Measurements from ENCODE around the gene NTF3. TPM values are rescaled to one million over a fixed set of nuclear protein-coding genes. Genes with fewer than 3 reads are reported as not detected.

NTF3 gene
- total RNA-seq, 2 donors from 2014 or later = 0.71 to 4.1 TPM

DNA sequence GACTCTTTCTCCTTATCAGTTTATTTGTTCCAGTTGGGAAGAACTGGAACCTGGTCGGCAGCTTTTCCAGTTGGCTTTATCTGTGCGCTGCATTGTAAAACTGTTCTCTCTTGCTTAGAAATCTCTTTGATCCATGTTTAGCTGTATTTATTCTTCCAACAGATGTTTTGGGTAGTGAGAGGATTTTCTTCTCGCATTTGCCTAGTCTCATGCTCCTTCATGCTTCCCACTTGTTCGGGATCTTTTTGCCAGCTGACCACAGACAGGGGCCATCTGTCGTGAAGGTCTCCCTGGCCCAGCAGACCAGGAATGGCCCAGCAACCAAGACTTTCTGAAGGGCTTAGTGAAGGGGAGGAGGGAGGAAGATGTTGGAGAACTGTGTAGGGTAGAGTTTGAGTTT is 21.6 kb downstream of the NTF3 start:
- Histone ChIP-seq H3K36me3 (ENCODE audit: control insufficient read depth, insufficient read depth, low read length) (no peaks in the 10 kb centered on the region), H3K9ac (ENCODE audit: extremely low read depth, low read length, poor library complexity, severe bottlenecking) (no peak overlapping the region), H3K4me1 (ENCODE audit: control insufficient read depth, insufficient read depth, low read length) (no peaks in the 10 kb centered on the region), H3K27ac (ENCODE audit: low read depth, low read length) (no peak overlapping the region), H3K27me3 (ENCODE audit: control insufficient read depth, insufficient read depth, low read length, poor library complexity, severe bottlenecking) (no peaks in the 10 kb centered on the region), H3K4me3 (ENCODE audit: low read length) (no peak overlapping the region), H3K9me3 (ENCODE audit: control insufficient read depth, low read length) (no peaks in the 10 kb centered on the region)
- 91 to 100% methylated on average over 2 to 5 of the region's 5 CpGs for WGBS, 2 experiments (ENCODE audit: insufficient coverage in 1 of 2, insufficient read length in 1 of 2)
- Mint-ChIP-seq H3K27me3 (ENCODE audit: insufficient read depth) (peaks cover 20% of the 10 kb centered on the region), H3K27ac (no peak overlapping the region), H3K36me3 (ENCODE audit: low read depth) (no peaks in the 10 kb centered on the region), H3K9me3 (no peaks in the 10 kb centered on the region), H3K4me1 (peaks cover 5% of the 10 kb centered on the region), H3K4me3 (no peak overlapping the region)
- TF ChIP-seq, protein P1, sequence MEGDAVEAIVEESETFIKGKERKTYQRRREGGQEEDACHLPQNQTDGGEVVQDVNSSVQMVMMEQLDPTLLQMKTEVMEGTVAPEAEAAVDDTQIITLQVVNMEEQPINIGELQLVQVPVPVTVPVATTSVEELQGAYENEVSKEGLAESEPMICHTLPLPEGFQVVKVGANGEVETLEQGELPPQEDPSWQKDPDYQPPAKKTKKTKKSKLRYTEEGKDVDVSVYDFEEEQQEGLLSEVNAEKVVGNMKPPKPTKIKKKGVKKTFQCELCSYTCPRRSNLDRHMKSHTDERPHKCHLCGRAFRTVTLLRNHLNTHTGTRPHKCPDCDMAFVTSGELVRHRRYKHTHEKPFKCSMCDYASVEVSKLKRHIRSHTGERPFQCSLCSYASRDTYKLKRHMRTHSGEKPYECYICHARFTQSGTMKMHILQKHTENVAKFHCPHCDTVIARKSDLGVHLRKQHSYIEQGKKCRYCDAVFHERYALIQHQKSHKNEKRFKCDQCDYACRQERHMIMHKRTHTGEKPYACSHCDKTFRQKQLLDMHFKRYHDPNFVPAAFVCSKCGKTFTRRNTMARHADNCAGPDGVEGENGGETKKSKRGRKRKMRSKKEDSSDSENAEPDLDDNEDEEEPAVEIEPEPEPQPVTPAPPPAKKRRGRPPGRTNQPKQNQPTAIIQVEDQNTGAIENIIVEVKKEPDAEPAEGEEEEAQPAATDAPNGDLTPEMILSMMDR (conservative IDR thresholded peaks at IDR 0.05) = no peak
- no peak for DNase-seq

DNA sequence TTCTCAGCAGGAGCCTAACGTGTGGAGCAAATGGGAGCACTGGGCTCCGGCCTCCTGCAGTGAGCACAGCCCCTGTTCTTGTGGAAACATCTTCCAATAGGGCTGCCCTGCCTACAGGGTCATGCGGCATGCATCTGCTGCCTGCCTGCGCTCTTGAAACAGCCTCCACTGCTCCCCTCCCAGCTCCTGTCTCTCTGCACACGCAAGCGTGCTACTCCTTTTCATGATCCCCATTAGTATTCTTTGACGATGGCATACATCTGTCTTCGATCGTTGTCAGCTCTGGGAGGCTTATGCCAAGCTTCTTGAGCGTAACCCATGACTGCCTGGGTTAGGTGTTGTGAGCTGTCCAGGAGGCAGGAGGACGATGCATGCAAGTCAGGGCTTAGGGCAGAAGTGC is 23.1 kb downstream of the NTF3 start:
- no peak overlapping the region for H3K4me3 Mint-ChIP-seq
- no peak overlapping the region for H3K27ac Mint-ChIP-seq
- Histone ChIP-seq H3K36me3 (ENCODE audit: control insufficient read depth, insufficient read depth, low read length) (no peaks in the 10 kb centered on the region), H3K9me3 (ENCODE audit: control insufficient read depth, low read length) (no peaks in the 10 kb centered on the region), H3K27ac (ENCODE audit: low read depth, low read length) (no peak overlapping the region), H3K4me1 (ENCODE audit: control insufficient read depth, insufficient read depth, low read length) (no peaks in the 10 kb centered on the region), H3K9ac (ENCODE audit: extremely low read depth, low read length, poor library complexity, severe bottlenecking) (no peak overlapping the region), H3K27me3 (ENCODE audit: control insufficient read depth, insufficient read depth, low read length, poor library complexity, severe bottlenecking) (no peaks in the 10 kb centered on the region), H3K4me3 (ENCODE audit: low read length) (no peak overlapping the region)
- H3K27me3 Mint-ChIP-seq (ENCODE audit: insufficient read depth) = peaks cover 7% of the 10 kb centered on the region
- TF ChIP-seq, protein P1 (conservative IDR thresholded peaks at IDR 0.05) = no peak
- DNase-seq = no peak
- 92 to 100% methylated on average over 5 to 11 of the region's 11 CpGs for WGBS, 2 experiments (ENCODE audit: insufficient coverage in 1 of 2, insufficient read length in 1 of 2)
- no peaks in the 10 kb centered on the region for H3K36me3 Mint-ChIP-seq (ENCODE audit: low read depth)
- peaks cover 3% of the 10 kb centered on the region for H3K4me1 Mint-ChIP-seq
- no peaks in the 10 kb centered on the region for H3K9me3 Mint-ChIP-seq

DNA sequence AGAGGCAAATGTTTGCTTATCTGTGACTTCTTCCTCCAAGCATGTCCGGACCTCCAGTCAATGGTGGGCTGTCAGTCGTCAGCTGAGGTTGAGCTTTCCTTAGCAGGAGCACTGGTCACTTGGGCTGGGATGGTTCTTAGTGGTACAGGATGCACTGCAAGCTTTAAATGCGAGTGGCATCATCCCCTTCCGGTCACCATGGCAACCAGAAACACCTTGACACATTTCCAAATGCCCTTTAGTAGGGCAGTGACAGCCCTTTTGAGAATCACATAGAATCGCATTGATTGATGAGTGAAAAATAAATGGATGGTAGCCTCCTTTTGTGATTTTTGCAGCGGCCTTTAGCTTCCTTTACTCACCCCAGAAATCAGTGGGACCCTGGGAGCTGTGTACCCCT is 24.1 kb downstream of the NTF3 start:
- Histone ChIP-seq H3K27ac (ENCODE audit: low read depth, low read length) (no peak overlapping the region), H3K9me3 (ENCODE audit: control insufficient read depth, low read length) (no peaks in the 10 kb centered on the region), H3K27me3 (ENCODE audit: control insufficient read depth, insufficient read depth, low read length, poor library complexity, severe bottlenecking) (no peaks in the 10 kb centered on the region), H3K9ac (ENCODE audit: extremely low read depth, low read length, poor library complexity, severe bottlenecking) (no peak overlapping the region), H3K4me1 (ENCODE audit: control insufficient read depth, insufficient read depth, low read length) (no peaks in the 10 kb centered on the region), H3K4me3 (ENCODE audit: low read length) (no peak overlapping the region), H3K36me3 (ENCODE audit: control insufficient read depth, insufficient read depth, low read length) (no peaks in the 10 kb centered on the region)
- no peak overlapping the region for H3K27ac Mint-ChIP-seq
- peaks cover 4% of the 10 kb centered on the region for H3K27me3 Mint-ChIP-seq (ENCODE audit: insufficient read depth)
- TF ChIP-seq, protein P1 (conservative IDR thresholded peaks at IDR 0.05) = no peak
- H3K9me3 Mint-ChIP-seq = no peaks in the 10 kb centered on the region
- H3K4me1 Mint-ChIP-seq = peaks cover 3% of the 10 kb centered on the region
- DNase-seq = no peak
- WGBS, 2 experiments (ENCODE audit: insufficient coverage in 1 of 2, insufficient read length in 1 of 2) = 86 to 96% methylated on average over 2 to 6 of the region's 6 CpGs
- H3K4me3 Mint-ChIP-seq = no peak overlapping the region
- H3K36me3 Mint-ChIP-seq (ENCODE audit: low read depth) = no peaks in the 10 kb centered on the region
